ENCODE data around the gene NAXD. TPM values are rescaled to one million over a fixed set of nuclear protein-coding genes. Genes with fewer than 3 reads are reported as not detected.
"Not testable (repeated sequence)": the region's sequence is repeated elsewhere in the genome, so short reads cannot be mapped to it uniquely, and the experiment has no call there.

The NAXD gene
- total RNA-seq: 10 to 100 TPM; 17.8 to 20.5 (median 19.5) TPM

GRCh38 chr13:110615322-110616102 is at the start of gene NAXD:
Gene NAXD (plus strand): TSS chr13:110615545. CDS start chr13:110615602, 57 bp downstream.
- Mint-ChIP-seq H3K36me3 (ENCODE audit: insufficient read depth) (peaks cover 3% of the 10 kb centered on the region), H3K9me3 (peaks cover 5% of the 10 kb centered on the region), H3K27me3 (ENCODE audit: low read depth) (no peaks in the 10 kb centered on the region), H3K4me1 (ENCODE audit: low read depth) (peaks cover 43% of the 10 kb centered on the region), H3K4me3 (peak within 1 kb of the TSS; percentile 94)
- ATAC-seq (peak; percentile 92 to 95), DNase-seq (peak; percentile 63)

- ATAC-seq (no peak), DNase-seq (no peak)
- H3K4me3 Mint-ChIP-seq: no peak overlapping the region
- H3K27me3 Mint-ChIP-seq (ENCODE audit: low read depth): peaks cover 9% of the 10 kb centered on the region
- H3K4me1 Mint-ChIP-seq (ENCODE audit: low read depth): peaks cover 12% of the 10 kb centered on the region
- H3K9me3 Mint-ChIP-seq: no peaks in the 10 kb centered on the region
- no peaks in the 10 kb centered on the region for H3K36me3 Mint-ChIP-seq (ENCODE audit: insufficient read depth)
Measured at GRCh38 chr13:110566171-110566570, 49.2 kb upstream of the NAXD start.

- ATAC-seq (no peak), DNase-seq (no peak)
- Mint-ChIP-seq H3K4me3 (no peak overlapping the region), H3K27me3 (ENCODE audit: low read depth) (peaks cover 21% of the 10 kb centered on the region), H3K36me3 (ENCODE audit: insufficient read depth) (no peaks in the 10 kb centered on the region), H3K9me3 (no peaks in the 10 kb centered on the region), H3K4me1 (ENCODE audit: low read depth) (no peaks in the 10 kb centered on the region)
Measured at GRCh38 chr13:110568612-110569011, 46.7 kb upstream of the NAXD start.

GRCh38 chr13:110569962-110570361 is 45.4 kb upstream of the NAXD start:
- not testable (repeated sequence) for H3K9me3 Mint-ChIP-seq; ATAC-seq; DNase-seq; H3K36me3 Mint-ChIP-seq (ENCODE audit: insufficient read depth); H3K4me3 Mint-ChIP-seq; H3K4me1 Mint-ChIP-seq (ENCODE audit: low read depth)
- H3K27me3 Mint-ChIP-seq (ENCODE audit: low read depth): peaks cover 25% of the 10 kb centered on the region

- Mint-ChIP-seq H3K27me3 (ENCODE audit: low read depth) (peaks cover 35% of the 10 kb centered on the region), H3K36me3 (ENCODE audit: insufficient read depth) (no peaks in the 10 kb centered on the region), H3K4me1 (ENCODE audit: low read depth) (peaks cover 6% of the 10 kb centered on the region), H3K9me3 (no peaks in the 10 kb centered on the region), H3K4me3 (no peak overlapping the region)
- ATAC-seq: no peak
- no peak for DNase-seq
Measured at GRCh38 chr13:110570886-110571285, 44.5 kb upstream of the NAXD start.

- DNase-seq (no peak), ATAC-seq (no peak)
- Mint-ChIP-seq H3K9me3 (no peaks in the 10 kb centered on the region), H3K4me3 (no peak overlapping the region), H3K36me3 (ENCODE audit: insufficient read depth) (no peaks in the 10 kb centered on the region), H3K27me3 (ENCODE audit: low read depth) (peaks cover 39% of the 10 kb centered on the region), H3K4me1 (ENCODE audit: low read depth) (peaks cover 10% of the 10 kb centered on the region)
Measured at GRCh38 chr13:110571896-110572777, 43.2 kb upstream of the NAXD start.

- Mint-ChIP-seq H3K27me3 (ENCODE audit: low read depth) (peaks cover 44% of the 10 kb centered on the region), H3K9me3 (no peaks in the 10 kb centered on the region), H3K4me3 (no peak overlapping the region), H3K36me3 (ENCODE audit: insufficient read depth) (no peaks in the 10 kb centered on the region), H3K4me1 (ENCODE audit: low read depth) (peaks cover 10% of the 10 kb centered on the region)
- no peak for ATAC-seq
- DNase-seq: no peak
Measured at GRCh38 chr13:110572778-110573118, 42.6 kb upstream of the NAXD start.

GRCh38 chr13:110574161-110574560 is 41.2 kb upstream of the NAXD start:
- Mint-ChIP-seq H3K4me1 (ENCODE audit: low read depth) (peaks cover 10% of the 10 kb centered on the region), H3K9me3 (no peaks in the 10 kb centered on the region), H3K4me3 (no peak overlapping the region), H3K36me3 (ENCODE audit: insufficient read depth) (no peaks in the 10 kb centered on the region), H3K27me3 (ENCODE audit: low read depth) (peaks cover 45% of the 10 kb centered on the region)
- DNase-seq (no peak), ATAC-seq (no peak)

- Mint-ChIP-seq H3K36me3 (ENCODE audit: insufficient read depth) (no peaks in the 10 kb centered on the region), H3K9me3 (no peaks in the 10 kb centered on the region), H3K27me3 (ENCODE audit: low read depth) (peaks cover 39% of the 10 kb centered on the region), H3K4me3 (no peak overlapping the region), H3K4me1 (ENCODE audit: low read depth) (peaks cover 10% of the 10 kb centered on the region)
- ATAC-seq: peak in 1 of 2 donors; percentile 18
- no peak for DNase-seq
Measured at GRCh38 chr13:110575322-110576069, 39.8 kb upstream of the NAXD start.

- Mint-ChIP-seq H3K36me3 (ENCODE audit: insufficient read depth) (no peaks in the 10 kb centered on the region), H3K4me1 (ENCODE audit: low read depth) (peaks cover 10% of the 10 kb centered on the region), H3K27me3 (ENCODE audit: low read depth) (peaks cover 39% of the 10 kb centered on the region), H3K4me3 (no peak overlapping the region), H3K9me3 (no peaks in the 10 kb centered on the region)
- no peak for ATAC-seq
- DNase-seq: no peak
Measured at GRCh38 chr13:110576070-110576394, 39.3 kb upstream of the NAXD start.

- DNase-seq (no peak), ATAC-seq (no peak)
- Mint-ChIP-seq H3K9me3 (no peaks in the 10 kb centered on the region), H3K36me3 (ENCODE audit: insufficient read depth) (no peaks in the 10 kb centered on the region), H3K4me3 (no peak overlapping the region), H3K4me1 (ENCODE audit: low read depth) (peaks cover 10% of the 10 kb centered on the region), H3K27me3 (ENCODE audit: low read depth) (peaks cover 33% of the 10 kb centered on the region)
Measured at GRCh38 chr13:110576736-110577476, 38.4 kb upstream of the NAXD start.

GRCh38 chr13:110578363-110578762 is 37.0 kb upstream of the NAXD start:
- H3K27me3 Mint-ChIP-seq (ENCODE audit: low read depth): peaks cover 30% of the 10 kb centered on the region
- no peak overlapping the region for H3K4me3 Mint-ChIP-seq
- H3K36me3 Mint-ChIP-seq (ENCODE audit: insufficient read depth): no peaks in the 10 kb centered on the region
- no peak for DNase-seq
- ATAC-seq: no peak
- H3K4me1 Mint-ChIP-seq (ENCODE audit: low read depth): peaks cover 10% of the 10 kb centered on the region
- no peaks in the 10 kb centered on the region for H3K9me3 Mint-ChIP-seq

GRCh38 chr13:110580800-110581199 is 34.5 kb upstream of the NAXD start:
- DNase-seq (no peak), ATAC-seq (no peak)
- Mint-ChIP-seq H3K36me3 (ENCODE audit: insufficient read depth) (no peaks in the 10 kb centered on the region), H3K4me1 (ENCODE audit: low read depth) (peaks cover 4% of the 10 kb centered on the region), H3K27me3 (ENCODE audit: low read depth) (peaks cover 26% of the 10 kb centered on the region), H3K9me3 (no peaks in the 10 kb centered on the region), H3K4me3 (no peak overlapping the region)
